GM23248 (cell line): Measurements from ENCODE around the gene MYORG. TPM values are rescaled to one million over a fixed set of nuclear protein-coding genes. Genes with fewer than 3 reads are reported as not detected.
"Not testable (repeated sequence)": the region's sequence is repeated elsewhere in the genome, so short reads cannot be mapped to it uniquely, and the experiment has no call there.

Experiments used
- DNase-seq: peaks from one replicate; pipeline ENCODE4 v3.0.0-alpha.2; 2015
- H2AFZ ChIP-seq: fragments of 200-600 bp; sonication (generic); 2 replicates; pipeline ENCODE4 v1.6.1; 2016; ENCODE audit warnings: antibody characterized with exemption
- H3F3A ChIP-seq: fragments of 200-600 bp; sonication (generic); 2 replicates; pipeline ENCODE4 v1.6.1; 2016; ENCODE audit warnings: mild to moderate bottlenecking, antibody characterized with exemption, mixed run types; ENCODE audit not compliant: insufficient read depth
- H3K27ac ChIP-seq: fragments of 200-600 bp; sonication (generic); 2 replicates; pipeline ENCODE4 v1.5.1; 2016; ENCODE audit warnings: mild to moderate bottlenecking
- H3K27me3 ChIP-seq: fragments of 200-600 bp; sonication (generic); replicated peaks from 2 replicates; pipeline ENCODE4 v1.6.1; 2016; ENCODE audit warnings: mild to moderate bottlenecking; ENCODE audit not compliant: insufficient read depth
- H3K36me3 ChIP-seq: fragments of 200-600 bp; sonication (generic); 2 replicates; pipeline ENCODE4 v1.6.1; 2016; ENCODE audit warnings: low read depth, mild to moderate bottlenecking
- H3K4me1 ChIP-seq: fragments of 200-600 bp; sonication (generic); 2 replicates; pipeline ENCODE4 v1.6.1; 2016; ENCODE audit warnings: mild to moderate bottlenecking; ENCODE audit not compliant: insufficient read depth
- H3K4me2 ChIP-seq: fragments of 200-600 bp; sonication (generic); one replicate; pipeline ENCODE4 v1.6.1; 2016; ENCODE audit warnings: mild to moderate bottlenecking; ENCODE audit not compliant: unreplicated experiment
- H3K4me3 ChIP-seq: fragments of 200-600 bp; sonication (generic); 2 replicates; pipeline ENCODE4 v1.5.1; 2016; ENCODE audit warnings: mild to moderate bottlenecking
- H3K79me2 ChIP-seq: fragments of 200-600 bp; sonication (generic); 2 replicates; pipeline ENCODE4 v1.6.1; 2016; ENCODE audit warnings: mild to moderate bottlenecking; ENCODE audit not compliant: insufficient read depth
- H3K9ac ChIP-seq: fragments of 200-600 bp; sonication (generic); 2 replicates; pipeline ENCODE4 v1.6.1; 2016; ENCODE audit warnings: mild to moderate bottlenecking
- H3K9me2 ChIP-seq: fragments of 200-600 bp; sonication (generic); 2 replicates; pipeline ENCODE4 v1.6.1; 2016; ENCODE audit warnings: mixed run types, mild to moderate bottlenecking, moderate library complexity; ENCODE audit not compliant: insufficient read depth
- H3K9me3 ChIP-seq: fragments of 200-600 bp; sonication (generic); one replicate; pipeline ENCODE4 v1.6.1; 2017; ENCODE audit warnings: low read depth
- H4K20me1 ChIP-seq: fragments of 200-600 bp; sonication (generic); 2 replicates; pipeline ENCODE4 v1.6.0; 2016; ENCODE audit not compliant: insufficient read depth
- EZH2 ChIP-seq: fragments of 200-600 bp; sonication (generic); IDR thresholded peaks from 2 replicates; pipeline ENCODE4 v1.6.1; 2018; ENCODE audit warnings: antibody characterized with exemption, mild to moderate bottlenecking; ENCODE audit not compliant: insufficient read depth, poor library complexity, severe bottlenecking
- EZH2phosphoT487 ChIP-seq: fragments of 200-600 bp; sonication (generic); IDR thresholded peaks from 2 replicates; pipeline ENCODE4 v1.6.1; 2018; ENCODE audit warnings: antibody characterized with exemption, moderate library complexity, mild to moderate bottlenecking, low read depth; ENCODE audit not compliant: insufficient read depth
- WGBS, 2 experiments: methylation state at CpG; one replicate each; pipeline ENCODE4 v1.1.6; 2015 to 2017; ENCODE audit warnings: low lambda C conversion rate in 2 of 2, low coverage in 1 of 2; ENCODE audit errors: missing lambda C conversion rate in 2 of 2; 5-methylcytosine and 5-hydroxymethylcytosine counted together
- in situ Hi-C: fragments of 300-500 bp; cut with MboI; formaldehyde crosslinking; loops from 2 replicates; pipeline ENCODE4 v1.15.0; 2020
- polyA plus RNA-seq: library from polyadenylated mRNA; unstranded; fragments of >200 nt; fragmentation: Nextera tagmentation; extraction: Ambion mirVana; gene quantifications from 2 replicates; pipeline ENCODE4 v1.2.1, GENCODE V29; 2016
- total RNA-seq: library from RNA; depleted of rRNA; stranded (reverse); fragments of >200 nt; shearing (Covaris generic); gene quantifications from 2 replicates; pipeline ENCODE4 v1.2.3, GENCODE V29; 2014

Gene MYORG
- total and polyA plus RNA-seq, 2 experiments from 2014 or later, result 0.73 to 1.1 TPM

GRCh38 chr9:34369636-34370035 lies 7.1 kb downstream of the MYORG start:
- Histone ChIP-seq H3K79me2 (no peaks in the 10 kb centered on the region), H3F3A (no peaks in the 10 kb centered on the region), H3K27ac (no peak overlapping the region), H4K20me1 (no peaks in the 10 kb centered on the region), H3K4me3 (no peak overlapping the region), H3K4me2 (no peak overlapping the region), H3K27me3 (no peaks in the 10 kb centered on the region), H3K9ac (no peak overlapping the region), H2AFZ (no peak overlapping the region), H3K9me3 (no peaks in the 10 kb centered on the region), H3K4me1 (no peaks in the 10 kb centered on the region), H3K36me3 (no peaks in the 10 kb centered on the region), H3K9me2 (no peaks in the 10 kb centered on the region)
- TF ChIP-seq EZH2 (no peak), EZH2phosphoT487 (no peak)
- WGBS, 2 experiments, result 89 to 99% methylated on average over 4 of the region's 4 CpGs
- no peak for DNase-seq
- in situ Hi-C loops, result no loop called here

GRCh38 chr9:34368796-34369195 lies 7.9 kb downstream of the MYORG start:
- DNase-seq, H3K4me2 ChIP-seq, H3K27ac ChIP-seq, H3K36me3 ChIP-seq, H3K9me2 ChIP-seq, H3K4me1 ChIP-seq, H3K9me3 ChIP-seq, H3K27me3 ChIP-seq, in situ Hi-C loops, H3K9ac ChIP-seq, H4K20me1 ChIP-seq, H3F3A ChIP-seq, H3K79me2 ChIP-seq, H3K4me3 ChIP-seq, H2AFZ ChIP-seq: not testable (repeated sequence)
- 86 to 87% methylated on average over 5 of the region's 5 CpGs for WGBS, 2 experiments

GRCh38 chr9:34367751-34368410 lies 8.8 kb downstream of the MYORG start:
- DNase-seq, H3K4me3 ChIP-seq, H3K27me3 ChIP-seq, H3K27ac ChIP-seq, H3K9me3 ChIP-seq, H3K9me2 ChIP-seq, H2AFZ ChIP-seq, H3K79me2 ChIP-seq, H4K20me1 ChIP-seq, H3K9ac ChIP-seq, in situ Hi-C loops, H3K36me3 ChIP-seq, H3F3A ChIP-seq, H3K4me2 ChIP-seq, H3K4me1 ChIP-seq: not testable (repeated sequence)
- WGBS, 2 experiments, result 65 to 71% methylated on average over 3 of the region's 3 CpGs

GRCh38 chr9:34366365-34366764 lies 10.3 kb downstream of the MYORG start:
- no peak overlapping the region for H2AFZ ChIP-seq
- H3K36me3 ChIP-seq, result no peaks in the 10 kb centered on the region
- no peaks in the 10 kb centered on the region for H4K20me1 ChIP-seq
- H3K27ac ChIP-seq, result no peak overlapping the region
- H3K9ac ChIP-seq, result no peak overlapping the region
- H3K9me2 ChIP-seq, result no peaks in the 10 kb centered on the region
- no peaks in the 10 kb centered on the region for H3K27me3 ChIP-seq
- no peaks in the 10 kb centered on the region for H3K9me3 ChIP-seq
- 85 to 86% methylated on average over 2 of the region's 2 CpGs for WGBS, 2 experiments
- in situ Hi-C loops, result no loop called here
- TF ChIP-seq EZH2 (no peak), EZH2phosphoT487 (no peak)
- no peak for DNase-seq
- no peaks in the 10 kb centered on the region for H3K4me1 ChIP-seq
- H3K79me2 ChIP-seq, result no peaks in the 10 kb centered on the region
- H3K4me2 ChIP-seq, result no peak overlapping the region
- no peaks in the 10 kb centered on the region for H3F3A ChIP-seq
- H3K4me3 ChIP-seq, result no peak overlapping the region

- H3F3A ChIP-seq, result no peaks in the 10 kb centered on the region
- no peaks in the 10 kb centered on the region for H3K27me3 ChIP-seq
- no peak for TF ChIP-seq EZH2phosphoT487
- no peak for TF ChIP-seq EZH2
- no peak overlapping the region for H3K4me2 ChIP-seq
- H3K27ac ChIP-seq, result no peak overlapping the region
- H2AFZ ChIP-seq, result no peak overlapping the region
- H3K4me1 ChIP-seq, result no peaks in the 10 kb centered on the region
- H3K9me3 ChIP-seq, result no peaks in the 10 kb centered on the region
- no peaks in the 10 kb centered on the region for H3K36me3 ChIP-seq
- H3K79me2 ChIP-seq, result no peaks in the 10 kb centered on the region
- 72 to 74% methylated on average over 2 of the region's 2 CpGs for WGBS, 2 experiments
- no peak for DNase-seq
- no peak overlapping the region for H3K9ac ChIP-seq
- H4K20me1 ChIP-seq, result no peaks in the 10 kb centered on the region
- no peaks in the 10 kb centered on the region for H3K9me2 ChIP-seq
- in situ Hi-C loops, result no loop called here
- no peak overlapping the region for H3K4me3 ChIP-seq
Observed at GRCh38 chr9:34365282-34365681, 11.4 kb downstream of the MYORG start.
